IPS-11a (cell line): ENCODE data around the gene YAP1.
A peak's percentile ranks its signal among the peaks of the same experiment; 100 is the strongest.
"Not testable (repeated sequence)": the region's sequence is repeated elsewhere in the genome, so short reads cannot be mapped to it uniquely, and the experiment has no call there.

Source experiments
- H3K4me3 ChIP-seq: one replicate; pipeline ENCODE4 v1.5.1; 2013; ENCODE audit warnings: low read depth, low read length, control low read depth

The YAP1 gene

DNA sequence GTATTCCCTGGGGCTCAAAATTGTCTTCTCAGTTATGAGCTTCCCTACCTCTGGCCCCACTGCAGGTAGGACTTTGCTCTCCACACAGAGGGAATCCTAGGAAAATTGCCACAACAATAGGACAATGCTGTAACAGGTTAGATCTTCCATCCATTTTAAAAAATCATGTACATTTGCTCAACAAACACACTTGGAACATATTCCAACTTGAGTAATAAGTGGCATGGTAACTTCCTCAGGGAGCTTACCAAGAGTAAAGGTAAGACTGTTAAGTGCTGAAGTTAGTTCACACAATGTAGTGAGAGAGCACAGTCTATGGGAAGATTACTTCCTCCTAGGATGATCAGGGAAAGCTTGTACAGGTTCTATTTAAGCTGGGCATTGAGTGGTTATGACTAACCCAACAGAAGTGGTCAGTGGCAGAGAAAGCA is 128.2 kb downstream of the YAP1 start:
- H3K4me3 ChIP-seq = no peak overlapping the region

DNA sequence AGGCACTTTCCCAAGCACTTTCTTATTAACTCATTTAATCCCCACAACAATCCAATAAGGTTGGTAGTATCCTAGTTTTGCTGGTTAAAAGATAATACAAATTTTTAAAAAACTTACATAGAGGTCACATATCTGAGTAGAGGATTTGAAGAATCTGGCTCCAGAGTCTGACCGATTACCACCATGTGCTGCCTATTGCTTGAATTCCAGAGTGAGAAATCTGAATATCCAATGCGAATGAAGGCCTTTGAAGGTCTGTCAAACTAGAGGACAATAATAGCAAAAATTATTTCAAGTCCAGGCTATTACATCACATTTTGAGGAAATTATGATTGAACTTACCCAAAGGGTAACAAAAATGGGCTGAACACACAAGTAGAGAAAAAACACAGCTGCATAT is 129.2 kb downstream of the YAP1 start:
- no peak overlapping the region for H3K4me3 ChIP-seq

DNA sequence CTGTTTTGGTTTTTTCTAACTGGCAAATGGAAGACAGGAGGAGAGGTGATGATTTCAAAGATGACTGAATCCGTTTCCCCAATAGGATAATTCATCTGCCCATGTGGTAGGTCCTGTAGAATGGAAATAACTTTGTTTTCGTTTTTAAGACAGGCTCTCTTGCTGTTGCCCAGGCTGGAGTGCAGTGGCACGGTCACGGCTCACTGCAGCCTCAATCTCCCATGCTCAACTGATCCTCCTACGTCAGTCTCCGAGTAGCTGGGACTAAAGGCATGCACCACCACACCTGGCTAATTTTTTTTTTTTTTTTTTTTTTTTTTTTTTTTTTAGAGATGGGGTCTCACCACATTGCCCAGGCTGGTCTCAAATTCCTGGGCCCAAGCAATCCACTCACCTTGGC is 129.7 kb downstream of the YAP1 start:
- H3K4me3 ChIP-seq = no peak overlapping the region

DNA sequence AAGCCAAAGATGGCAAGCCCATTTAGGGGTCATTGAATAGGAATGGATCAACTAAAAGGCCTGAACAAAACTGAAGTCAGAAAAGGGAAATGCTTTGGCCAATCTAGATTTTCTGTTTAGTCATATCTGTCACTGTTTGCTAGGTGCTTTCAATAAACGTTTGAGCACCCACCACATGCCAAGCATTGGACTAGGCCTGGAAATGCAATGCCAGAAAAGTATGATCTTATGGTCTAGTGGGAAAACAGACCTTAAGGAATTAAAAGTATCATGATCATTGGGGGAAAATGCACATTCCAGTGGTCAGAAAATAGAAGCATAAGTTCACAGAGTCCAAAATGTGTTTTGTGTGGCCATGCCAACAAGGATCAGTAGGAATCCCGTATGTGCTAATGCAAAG is 130.3 kb downstream of the YAP1 start:
- H3K4me3 ChIP-seq = no peak overlapping the region

DNA sequence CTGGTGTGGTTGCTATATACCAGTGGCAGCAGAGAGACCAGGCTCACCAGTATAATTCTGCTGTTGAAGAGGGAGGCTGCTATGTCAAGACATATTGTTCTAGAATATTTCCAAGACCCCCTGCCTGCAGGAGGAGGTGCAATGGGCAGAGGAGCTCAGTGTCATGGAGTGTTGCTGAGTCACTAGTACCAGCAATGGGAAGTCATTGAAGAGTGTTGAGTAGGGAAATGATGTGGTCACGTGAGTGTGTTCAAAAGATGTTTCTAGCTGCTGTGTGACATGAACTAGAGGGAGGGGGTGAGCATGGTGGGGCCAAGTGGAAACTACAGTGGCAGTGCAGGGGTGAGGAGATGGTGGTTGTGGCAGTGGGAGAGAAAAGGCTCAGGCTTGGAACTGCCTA is 130.8 kb downstream of the YAP1 start:
- no peak overlapping the region for H3K4me3 ChIP-seq

DNA sequence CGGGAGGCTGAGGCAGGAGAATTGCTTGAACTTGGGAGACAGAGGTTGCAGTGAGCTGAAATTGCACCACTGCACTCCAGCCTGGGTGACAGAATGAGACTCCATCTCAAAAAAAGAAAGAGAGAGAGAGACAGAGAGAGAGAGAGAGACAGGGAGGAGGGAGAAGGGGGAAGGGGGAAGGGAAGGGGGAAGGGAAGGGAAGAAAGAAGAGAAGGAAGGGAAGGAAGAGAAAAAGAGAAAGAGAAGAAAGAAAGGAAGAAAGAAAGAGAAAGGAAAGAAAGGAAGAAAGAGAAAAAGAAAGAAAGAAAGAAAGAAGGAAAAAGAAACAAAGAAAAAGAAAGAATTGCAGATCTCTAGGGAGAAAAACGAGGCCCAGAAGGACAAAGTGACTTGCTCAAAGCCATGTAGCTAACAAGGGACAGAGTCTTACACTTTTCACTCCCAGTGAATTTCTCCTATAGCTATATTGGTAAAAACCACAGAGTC is 133.2 kb downstream of the YAP1 start:
- H3K4me3 ChIP-seq = no peak overlapping the region

DNA sequence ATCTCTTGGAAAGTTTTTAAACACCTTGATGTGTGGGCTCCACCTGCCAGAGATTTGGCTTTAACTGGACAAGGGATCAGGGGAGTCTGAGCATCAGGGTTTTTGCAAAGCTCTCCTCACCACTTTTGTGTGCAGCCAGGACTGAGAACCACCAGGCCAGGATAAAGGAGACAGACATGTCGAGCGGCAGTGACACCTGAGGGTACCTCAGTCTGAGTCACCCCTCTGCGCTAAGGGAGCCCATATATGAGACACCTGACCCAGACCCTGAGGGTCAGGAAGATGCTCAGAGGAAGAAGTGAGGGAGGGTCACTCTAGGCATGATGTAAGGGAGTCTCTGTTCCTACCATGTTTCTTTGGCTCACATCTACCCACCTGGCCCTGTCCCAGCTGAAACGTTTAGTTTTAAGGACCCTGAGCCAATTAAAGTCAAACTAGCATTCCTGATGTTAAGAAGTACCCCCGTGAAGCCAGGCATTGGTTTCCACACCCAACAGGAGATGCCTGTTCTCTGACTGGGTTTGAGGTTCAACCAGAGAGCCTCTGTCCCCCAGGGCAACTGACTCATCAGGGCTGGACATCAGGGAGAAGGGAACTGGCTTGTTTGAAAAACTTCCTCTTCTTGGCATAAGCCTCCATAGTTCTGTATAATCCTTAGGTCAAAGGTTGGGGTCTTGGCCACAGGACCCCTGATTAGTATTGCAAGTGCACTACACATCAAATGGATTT is 134.6 kb downstream of the YAP1 start:
- H3K4me3 ChIP-seq = no peak overlapping the region

DNA sequence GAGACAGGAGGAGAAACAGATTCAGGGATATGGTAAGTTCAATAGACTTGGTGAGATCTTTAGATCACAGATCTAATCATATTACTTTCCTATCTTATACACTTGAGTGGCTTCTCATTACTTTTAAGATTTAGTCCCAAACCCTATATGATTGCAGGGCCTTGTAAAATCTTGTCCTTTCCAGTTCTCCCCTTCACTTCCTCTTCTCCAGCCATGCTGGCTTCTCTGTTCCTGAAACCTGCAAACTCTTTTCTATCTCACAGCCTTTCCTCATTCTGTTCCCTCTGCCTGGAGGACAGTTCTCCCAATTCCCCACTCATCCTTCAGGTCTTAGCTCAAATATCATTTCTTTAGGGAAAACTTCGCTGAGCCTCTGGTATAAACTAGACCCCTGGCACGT is 141.2 kb downstream of the YAP1 start:
- no peak overlapping the region for H3K4me3 ChIP-seq

DNA sequence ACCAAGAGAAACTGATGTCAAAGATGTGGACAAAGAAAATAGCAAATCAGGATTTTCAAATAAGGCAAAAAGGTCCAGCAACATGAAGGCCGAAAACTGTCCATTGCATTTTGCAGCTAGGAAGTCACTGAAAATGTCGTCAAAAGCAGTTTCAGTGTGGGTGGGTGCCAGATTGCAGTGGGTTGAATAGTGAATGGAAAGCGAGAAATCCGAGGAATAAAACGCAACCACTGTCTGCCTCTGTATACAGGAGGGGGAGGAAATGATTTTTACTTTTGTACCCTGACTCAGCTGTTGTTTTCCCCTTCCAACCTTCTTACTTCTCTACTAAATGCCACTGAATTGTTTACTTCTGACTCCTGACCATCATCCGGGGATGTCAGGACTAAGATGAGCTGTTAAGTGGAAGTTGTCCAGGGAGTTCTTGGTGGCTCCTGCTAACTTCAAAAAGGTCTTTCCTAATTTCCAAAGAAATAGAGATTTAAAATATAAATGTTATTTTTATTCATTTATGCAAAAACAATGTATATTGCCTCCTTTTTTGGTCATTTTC is 142.2 kb downstream of the YAP1 start:
- no peak overlapping the region for H3K4me3 ChIP-seq

DNA sequence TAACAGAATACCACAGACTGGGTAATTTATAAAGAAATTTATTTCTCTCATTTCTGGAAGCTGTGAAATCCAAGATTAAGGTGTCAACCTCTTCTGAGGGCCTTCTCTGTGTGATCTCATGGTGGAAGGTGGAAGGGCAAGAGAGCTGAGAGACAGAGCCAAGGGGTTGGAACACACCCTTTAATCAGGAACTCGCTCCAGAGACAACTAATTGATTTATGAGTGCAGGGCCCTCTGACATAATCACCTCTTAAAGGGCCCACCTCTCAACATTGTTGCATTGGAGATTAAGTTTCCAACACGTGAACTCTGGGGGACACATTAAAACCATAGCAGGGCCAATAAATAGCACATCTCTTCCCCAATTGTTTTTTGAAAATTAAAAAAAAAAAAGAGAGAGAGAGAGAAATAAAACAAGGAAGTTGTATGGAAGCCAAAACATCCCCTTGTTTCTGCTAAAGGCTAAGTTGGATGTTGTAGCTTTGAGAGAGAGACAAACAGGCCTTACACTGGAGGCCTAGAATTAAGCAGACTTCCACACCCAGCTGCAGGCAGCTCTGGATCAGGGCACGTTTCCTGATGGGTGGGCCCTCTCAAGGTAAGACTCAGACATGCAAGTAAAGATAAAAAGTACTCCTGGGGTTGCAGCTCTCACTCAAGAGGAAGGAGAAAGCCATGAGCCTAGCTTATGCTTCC is 142.9 kb downstream of the YAP1 start:
- no peak overlapping the region for H3K4me3 ChIP-seq

DNA sequence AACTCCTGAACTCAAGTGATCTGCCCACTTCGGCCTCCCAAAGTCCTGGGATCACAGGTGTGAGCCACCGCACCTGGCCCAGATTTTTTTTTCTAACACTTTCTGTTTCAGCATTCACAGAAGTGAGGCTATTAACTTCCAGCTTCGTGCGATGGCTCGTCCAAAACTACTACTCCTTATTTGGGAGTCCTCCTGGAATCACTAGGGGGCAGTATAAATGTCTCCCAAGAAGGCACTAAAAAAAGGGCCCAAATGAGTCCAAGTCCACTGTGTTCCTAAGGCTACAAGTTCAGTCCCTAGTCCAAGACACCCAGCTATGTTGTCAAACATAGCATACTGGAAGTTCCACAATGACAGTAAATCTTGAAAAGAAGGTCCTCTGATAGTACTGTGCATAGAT is 143.8 kb downstream of the YAP1 start:
- H3K4me3 ChIP-seq = no peak overlapping the region

DNA sequence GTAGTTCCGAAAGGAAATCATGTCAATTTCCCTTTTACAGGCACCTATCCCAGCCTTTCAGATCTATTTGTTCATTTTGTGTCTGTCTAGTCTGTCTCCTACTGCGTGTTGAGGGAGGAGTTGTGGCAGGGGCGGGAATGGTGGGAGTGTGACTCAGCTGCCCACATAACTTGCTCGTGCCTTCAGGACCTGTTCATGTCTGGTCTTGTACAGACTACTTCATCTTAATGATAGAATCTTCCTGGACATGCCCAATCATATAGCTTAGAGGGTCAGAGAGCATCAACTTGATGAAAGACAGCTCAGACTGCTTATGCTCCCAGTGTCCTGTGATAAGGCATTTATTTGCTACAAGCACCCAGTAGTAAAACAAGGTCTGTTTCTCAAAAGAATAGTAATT is 146.0 kb downstream of the YAP1 start:
- H3K4me3 ChIP-seq = no peak overlapping the region

DNA sequence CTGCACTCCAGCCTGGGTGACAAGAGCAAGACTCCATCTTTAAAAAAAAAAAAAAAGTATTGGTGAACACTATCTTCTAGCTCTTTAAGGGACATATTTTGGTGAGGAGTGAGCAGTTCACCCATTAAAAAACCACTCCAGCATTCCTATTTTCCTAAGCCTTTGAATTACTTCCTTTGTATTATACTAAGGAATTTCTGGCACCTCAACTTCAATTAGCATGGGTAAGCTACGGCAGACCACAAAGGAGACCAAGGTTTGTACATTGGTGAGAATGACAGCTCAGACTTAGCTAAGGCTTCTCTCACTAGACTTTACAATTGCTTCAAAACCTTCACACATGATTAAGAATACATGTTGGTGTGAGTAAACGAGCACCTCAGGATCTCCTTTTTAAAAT is 150.0 kb downstream of the YAP1 start:
- H3K4me3 ChIP-seq = no peak overlapping the region

DNA sequence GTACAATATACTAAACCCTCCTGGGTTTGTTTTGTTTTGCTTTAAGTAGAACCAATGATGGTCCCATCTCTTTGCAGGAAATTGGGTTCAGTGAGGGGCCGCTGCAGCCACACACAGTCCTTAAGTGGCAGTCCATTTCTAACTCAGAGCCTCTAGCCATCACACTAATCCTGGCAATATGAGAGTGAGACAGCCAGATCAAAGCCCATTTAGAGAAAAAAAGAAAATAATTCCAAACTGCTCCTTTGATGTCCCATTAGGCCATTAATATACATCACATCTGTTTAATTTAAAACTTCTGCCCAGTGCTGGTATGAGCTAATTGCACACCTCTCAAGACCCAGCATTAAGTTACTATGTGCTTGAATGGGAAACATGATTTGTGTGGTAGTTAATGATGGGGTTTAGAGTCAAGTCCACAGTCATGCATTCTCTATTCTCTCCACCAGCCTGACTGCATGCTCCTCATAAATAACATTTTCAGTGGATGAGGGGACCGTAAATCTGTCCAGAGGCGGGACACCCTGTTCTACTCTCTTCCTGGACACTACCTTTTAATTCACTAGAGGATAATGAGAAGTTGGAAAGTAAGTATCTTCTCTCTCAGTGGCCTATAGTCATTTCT is 153.2 kb downstream of the YAP1 start:
- H3K4me3 ChIP-seq = no peak overlapping the region

DNA sequence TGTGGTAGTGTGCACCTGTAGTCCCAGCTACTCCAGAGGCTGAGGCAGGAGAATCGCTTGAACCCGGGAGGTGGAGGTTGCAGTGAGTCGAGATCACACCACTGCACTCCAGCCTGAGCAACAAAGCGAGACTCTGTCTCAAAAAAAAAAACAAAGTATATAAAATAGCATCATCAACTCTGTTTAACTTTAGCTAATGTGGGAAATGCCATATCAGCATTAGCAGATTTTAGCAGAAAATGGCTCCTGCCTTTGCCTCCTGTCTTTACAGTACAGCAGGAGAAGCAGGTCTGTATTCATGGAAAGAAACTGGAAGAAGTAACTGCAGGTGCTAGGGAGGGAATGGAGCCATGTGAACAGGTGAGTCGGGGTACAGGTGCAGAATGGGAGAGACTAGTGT is 154.5 kb downstream of the YAP1 start:
- H3K4me3 ChIP-seq = not testable (repeated sequence)

DNA sequence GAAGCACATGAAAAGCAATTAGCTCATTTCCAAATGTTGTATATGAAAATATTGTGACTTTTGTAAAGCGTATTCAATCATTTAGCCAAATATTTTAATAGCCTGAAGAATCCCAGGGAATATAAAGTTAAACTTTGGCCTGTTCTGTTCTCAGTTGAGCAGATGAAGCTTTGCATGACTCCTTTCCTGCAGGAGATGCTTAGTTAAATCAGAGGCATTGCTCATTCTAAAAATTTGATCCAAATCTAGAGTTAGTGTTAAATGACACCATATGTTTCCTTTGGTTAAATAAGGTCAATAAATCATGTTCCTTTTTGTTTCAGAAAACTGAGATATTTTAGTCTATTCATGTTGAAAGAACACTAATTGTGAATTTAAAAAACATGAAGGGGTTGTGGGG is 155.9 kb downstream of the YAP1 start:
- H3K4me3 ChIP-seq = no peak overlapping the region

DNA sequence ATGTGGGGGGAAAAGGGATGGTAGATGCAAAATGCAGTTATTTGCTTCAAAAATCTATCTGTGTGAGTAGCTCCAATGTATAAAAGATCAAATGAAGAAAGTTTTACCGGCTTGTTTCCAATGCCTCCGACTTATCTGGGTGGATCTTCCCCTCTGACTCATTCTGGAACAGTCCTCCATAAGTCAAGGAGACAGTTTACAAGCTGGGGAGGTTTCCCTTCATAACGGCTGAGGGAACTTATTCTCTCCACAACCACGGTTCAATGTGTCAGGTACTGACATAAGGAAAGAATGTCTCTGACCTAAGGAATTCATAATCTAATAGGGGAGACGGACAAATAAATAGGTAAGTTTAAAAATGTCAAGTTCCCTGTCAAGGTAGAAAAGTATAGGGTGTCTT is 157.4 kb downstream of the YAP1 start:
- H3K4me3 ChIP-seq = no peak overlapping the region

DNA sequence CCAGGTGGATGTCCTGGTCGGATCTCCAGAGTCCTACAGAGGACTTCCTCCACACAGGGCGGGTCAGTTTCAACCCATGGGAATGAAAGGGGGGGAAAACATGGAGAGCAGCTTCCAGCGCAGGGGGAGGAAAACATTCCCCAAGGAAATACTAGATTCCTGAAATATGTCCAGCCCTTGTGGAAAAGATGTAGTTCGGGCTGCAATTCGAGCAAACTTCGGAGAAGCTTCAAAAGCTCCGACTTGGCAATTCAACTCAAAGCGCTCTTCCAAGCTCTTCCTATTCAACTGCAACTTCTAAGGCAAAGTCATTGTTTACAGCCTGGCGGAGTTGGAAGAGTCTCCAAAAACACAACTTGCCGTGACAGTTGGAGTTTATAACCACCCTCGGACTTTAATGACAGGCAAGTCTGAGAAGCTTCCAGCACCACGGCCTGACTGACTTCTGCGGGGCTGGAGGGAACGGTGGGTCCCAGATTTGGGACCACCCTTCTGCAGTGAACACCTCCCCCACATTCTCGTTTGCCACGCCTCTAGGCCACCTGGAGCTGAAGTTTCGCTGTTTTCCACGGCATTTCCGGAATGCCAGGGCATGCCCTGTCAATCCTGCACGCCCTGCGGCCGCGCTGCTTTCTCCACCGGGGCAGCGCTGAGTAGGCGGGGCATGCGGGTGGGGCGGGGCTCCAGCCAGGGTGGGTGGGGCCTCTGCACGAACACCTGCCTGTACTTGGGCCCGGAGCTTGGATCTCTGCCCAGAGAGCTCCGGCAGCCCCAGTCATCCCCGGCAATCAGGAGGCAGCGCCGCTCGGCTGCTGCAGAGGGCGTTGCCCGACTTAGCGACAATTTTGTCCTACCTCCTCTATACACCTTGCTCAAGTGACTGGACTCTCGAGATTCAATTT is 158.1 kb downstream of the YAP1 start:
- peak overlapping the region; percentile 60 for H3K4me3 ChIP-seq

DNA sequence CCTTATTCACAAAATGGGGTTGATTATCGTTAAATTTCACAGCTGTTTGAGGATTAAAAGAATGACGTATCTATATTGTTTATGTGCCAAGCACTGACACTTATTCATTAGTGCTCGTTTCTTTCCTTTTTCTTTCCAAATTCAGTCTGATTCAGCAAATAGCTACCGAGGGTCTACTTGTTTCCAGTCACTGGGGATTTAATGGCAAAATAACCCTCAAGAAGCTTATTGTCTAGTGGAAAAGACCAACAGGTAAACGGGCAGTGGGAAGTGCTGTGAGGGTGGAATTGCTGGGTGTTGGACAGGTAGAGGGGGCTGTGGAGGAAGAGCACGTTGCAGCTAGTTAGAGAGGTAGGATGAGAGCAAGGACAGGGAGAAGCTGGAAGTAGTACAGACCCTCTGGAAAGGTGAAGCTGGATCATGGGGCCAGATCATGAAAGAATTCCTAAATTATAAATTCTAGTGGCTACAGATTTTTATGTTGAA is 158.8 kb downstream of the YAP1 start:
- H3K4me3 ChIP-seq = no peak overlapping the region

DNA sequence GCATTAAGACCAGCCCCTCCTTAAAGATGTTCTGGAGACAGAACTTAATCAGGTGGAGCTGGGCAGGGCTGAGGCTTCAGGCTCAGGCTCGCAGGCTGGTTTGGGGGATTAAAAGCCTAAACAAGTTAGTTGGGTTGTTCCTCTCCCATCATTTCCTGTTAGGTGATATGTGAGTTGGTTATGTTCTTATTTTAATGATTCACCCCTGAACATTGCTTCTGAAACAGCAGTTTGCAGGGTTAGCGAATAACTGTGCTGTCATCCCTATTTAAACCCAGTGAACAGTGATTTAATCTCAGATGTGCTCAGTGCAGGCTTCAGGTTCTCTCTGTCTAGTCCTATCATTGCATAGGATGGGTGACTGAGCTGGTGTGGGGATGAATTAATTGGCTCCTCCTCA is 159.7 kb downstream of the YAP1 start:
- H3K4me3 ChIP-seq = no peak overlapping the region
